ENCODE measurements around the gene CBLC. TPM values are rescaled to one million over a fixed set of nuclear protein-coding genes. Genes with fewer than 3 reads are reported as not detected.

CBLC gene
- total and polyA plus RNA-seq, 7 experiments from 2014 or later: not detected

DNA sequence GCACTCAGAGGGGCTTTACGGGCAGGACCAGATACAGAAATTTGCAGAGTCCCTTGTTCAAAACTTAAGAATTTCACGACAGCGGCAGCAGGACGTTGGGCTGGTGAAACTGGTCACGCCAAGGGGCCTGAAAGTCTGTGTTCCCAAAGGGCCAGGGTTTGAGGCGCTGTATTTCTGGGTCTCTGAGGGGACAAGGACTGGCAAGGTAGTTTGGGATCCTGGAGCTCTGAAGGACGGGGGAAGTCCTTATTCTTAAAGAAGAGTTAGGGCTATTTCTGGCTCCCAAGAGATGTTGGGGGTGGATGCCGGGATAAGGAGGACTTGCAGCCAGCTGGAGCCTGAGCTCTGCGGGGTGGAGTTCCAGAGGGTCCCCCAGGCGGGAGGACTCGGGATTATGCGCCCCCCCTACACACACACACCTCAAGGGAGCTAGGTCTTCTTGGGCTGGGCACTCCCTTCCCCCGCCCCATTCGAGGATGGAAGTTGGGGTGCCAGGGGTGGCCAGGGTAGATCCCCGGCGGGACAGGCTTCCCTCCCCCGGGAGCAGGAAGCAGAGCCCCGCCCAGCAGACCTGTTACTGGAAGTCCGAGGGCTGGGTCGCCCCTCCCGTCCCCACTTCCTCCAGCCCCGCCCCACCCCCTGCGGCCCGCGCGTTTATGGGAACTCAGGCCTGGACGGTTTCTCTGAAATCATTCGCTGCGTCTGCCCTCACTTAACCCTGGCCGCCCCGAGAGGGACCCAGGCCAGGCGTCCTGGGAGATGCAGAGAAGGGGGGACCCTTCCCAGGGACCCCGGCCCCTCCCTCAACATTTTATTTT is 23.5 kb upstream of the CBLC start:
- Mint-ChIP-seq H3K36me3 (peaks cover 0 to 68% (median 4%) of the 10 kb centered on the region in 5 donors), H3K9me3 (no peaks in the 10 kb centered on the region), H3K27ac (peak overlapping the region; percentile 93 to 99 (median 97)), H3K4me3 (peak overlapping the region; percentile 91 to 96 (median 94)), H3K27me3 (peaks cover 0 to 3% (median 0%) of the 10 kb centered on the region in 5 donors), H3K4me1 (peaks cover 34 to 75% (median 64%) of the 10 kb centered on the region in 7 donors)
- intact Hi-C loops (cut with micrococcal nuclease): loop anchor here (1.0 to 5.0 kb wide), 6 partner anchors 16 to 972 kb away; partner anchors contain the start of genes KCNN4 (in 1 of the 2), RELB (in 1 of the 2), TOMM40 (in 1 of the 2) and ZNF180 (in 1 of the 2)
- DNase-seq (peak in 8 of 9 donors; percentile 43 to 82 (median 47)), ATAC-seq (peak; percentile 41)
- POLR2A ChIA-PET: interaction anchor here (0.6 to 2.6 kb wide), 6 partner anchors 11 to 859 kb away, joined by 3 to 12 read pairs (median 6); no protein-coding TSS in a partner anchor
- peak overlapping the region; percentile 81 for H3K4me3 ChIP-seq (ENCODE audit: low read length)
- H3K4me1 ChIP-seq (ENCODE audit: control insufficient read depth in 2 of 2, insufficient read depth in 2 of 2, low read length in 2 of 2): peaks cover 44 to 60% of the 10 kb centered on the region in 2 donors
- CTCF ChIA-PET: interaction anchor here (1.3 to 1.9 kb wide), 3 partner anchors 17 to 32 kb away, joined by 5 to 17 read pairs (median 9); no protein-coding TSS in a partner anchor
- H3K27ac ChIP-seq (ENCODE audit: low read depth, low read length): peak overlapping the region; percentile 97
- no peaks in the 10 kb centered on the region for H3K27me3 ChIP-seq (ENCODE audit: control insufficient read depth in 2 of 2, insufficient read depth in 2 of 2, low read length in 2 of 2)
- H3K36me3 ChIP-seq (ENCODE audit: control insufficient read depth in 2 of 3, insufficient read depth in 3 of 3, low read length in 3 of 3): peaks cover 0 to 32% (median 3%) of the 10 kb centered on the region in 3 experiments
- H3K9me3 ChIP-seq (ENCODE audit: control insufficient read depth in 2 of 3, low read length in 3 of 3): no peaks in the 10 kb centered on the region

DNA sequence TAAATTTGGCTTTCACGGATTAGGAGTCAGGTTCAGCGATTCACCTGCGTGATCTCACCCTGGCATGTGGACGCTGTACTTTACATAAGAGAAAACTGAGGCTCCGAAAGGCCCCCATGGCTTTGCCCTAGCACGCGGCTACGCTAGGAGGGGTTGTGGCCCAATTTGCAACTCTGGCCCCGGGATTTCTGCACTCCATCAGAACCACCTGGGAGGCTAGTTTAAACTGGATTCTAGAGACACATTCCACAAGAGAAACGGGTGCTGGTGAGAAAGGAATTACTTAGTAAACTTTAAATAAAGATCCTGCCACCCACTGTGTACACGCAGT is 23.0 kb upstream of the CBLC start:
- H3K4me3 Mint-ChIP-seq: peak overlapping the region; percentile 91 to 96 (median 94)
- peaks cover 0 to 64% (median 6%) of the 10 kb centered on the region in 5 donors for H3K36me3 Mint-ChIP-seq
- CTCF ChIA-PET: interaction anchor here (1.2 to 1.3 kb wide), 2 partner anchors 29 to 31 kb away, joined by 3 to 5 read pairs; no protein-coding TSS in a partner anchor
- peak overlapping the region; percentile 93 to 99 (median 97) for H3K27ac Mint-ChIP-seq
- H3K4me1 Mint-ChIP-seq: peaks cover 31 to 71% (median 59%) of the 10 kb centered on the region in 7 donors
- peak overlapping the region; percentile 81 for H3K4me3 ChIP-seq (ENCODE audit: low read length)
- peaks cover 40 to 54% of the 10 kb centered on the region in 2 donors for H3K4me1 ChIP-seq (ENCODE audit: control insufficient read depth in 2 of 2, insufficient read depth in 2 of 2, low read length in 2 of 2)
- H3K9me3 ChIP-seq (ENCODE audit: control insufficient read depth in 2 of 3, low read length in 3 of 3): no peaks in the 10 kb centered on the region
- H3K9me3 Mint-ChIP-seq: peaks cover 0 to 1% (median 0%) of the 10 kb centered on the region in 11 donors
- peaks cover 0 to 3% (median 0%) of the 10 kb centered on the region in 5 donors for H3K27me3 Mint-ChIP-seq
- DNase-seq (no peak), ATAC-seq (no peak)
- H3K27me3 ChIP-seq (ENCODE audit: control insufficient read depth in 2 of 2, insufficient read depth in 2 of 2, low read length in 2 of 2): no peaks in the 10 kb centered on the region
- H3K36me3 ChIP-seq (ENCODE audit: control insufficient read depth in 2 of 3, insufficient read depth in 3 of 3, low read length in 3 of 3): peaks cover 0 to 38% (median 3%) of the 10 kb centered on the region in 3 experiments
- peak overlapping the region; percentile 97 for H3K27ac ChIP-seq (ENCODE audit: low read depth, low read length)
- POLR2A ChIA-PET: interaction anchor here (1.2 to 1.9 kb wide), 5 partner anchors 10 to 63 kb away, joined by 3 to 7 read pairs (median 6); no protein-coding TSS in a partner anchor
- intact Hi-C loops (cut with micrococcal nuclease): loop anchor here in 1 of 2 donors (5.0 kb wide), 1 partner anchor 972 kb away; the partner anchor contains the start of gene KCNN4

DNA sequence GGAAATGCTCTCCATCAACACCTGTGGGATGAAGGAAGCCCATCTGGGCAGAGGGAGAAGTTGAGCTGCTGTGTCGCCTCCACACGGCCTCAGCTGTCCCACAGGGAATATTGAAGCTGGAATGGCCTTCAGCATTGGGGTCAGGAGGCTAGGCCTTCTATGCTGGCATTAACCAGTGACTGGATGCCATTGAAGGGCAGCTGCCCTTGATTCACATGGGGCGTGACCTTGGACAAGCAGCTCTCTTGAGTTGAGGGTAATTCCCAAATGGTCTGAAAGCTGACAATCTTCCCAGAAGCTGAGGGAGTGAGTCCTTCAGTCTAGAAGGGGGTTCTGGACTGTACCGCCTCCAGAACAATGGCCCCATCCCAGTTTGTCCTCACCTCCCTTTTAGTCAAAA is 22.5 kb upstream of the CBLC start:
- Mint-ChIP-seq H3K9me3 (peaks cover 0 to 1% (median 0%) of the 10 kb centered on the region in 11 donors), H3K27ac (peak overlapping the region; percentile 93 to 99 (median 97)), H3K4me3 (peak overlapping the region; percentile 91 to 96 (median 94)), H3K27me3 (peaks cover 0 to 3% (median 0%) of the 10 kb centered on the region in 5 donors), H3K4me1 (peaks cover 31 to 72% (median 59%) of the 10 kb centered on the region in 7 donors), H3K36me3 (peaks cover 0 to 64% (median 10%) of the 10 kb centered on the region in 5 donors)
- Histone ChIP-seq H3K36me3 (ENCODE audit: control insufficient read depth in 2 of 3, insufficient read depth in 3 of 3, low read length in 3 of 3) (peaks cover 0 to 42% (median 6%) of the 10 kb centered on the region in 3 experiments), H3K27me3 (ENCODE audit: control insufficient read depth in 2 of 2, insufficient read depth in 2 of 2, low read length in 2 of 2) (no peaks in the 10 kb centered on the region), H3K4me3 (ENCODE audit: low read length) (peak overlapping the region; percentile 81), H3K27ac (ENCODE audit: low read depth, low read length) (peak overlapping the region; percentile 97), H3K9me3 (ENCODE audit: control insufficient read depth in 2 of 3, low read length in 3 of 3) (no peaks in the 10 kb centered on the region), H3K4me1 (ENCODE audit: control insufficient read depth in 2 of 2, insufficient read depth in 2 of 2, low read length in 2 of 2) (peaks cover 45 to 49% of the 10 kb centered on the region in 2 donors)
- DNase-seq (no peak), ATAC-seq (no peak)
- CTCF ChIA-PET: interaction anchor here (1.1 to 1.3 kb wide), 3 partner anchors 30 to 66 kb away, joined by 3 to 5 read pairs (median 3); no protein-coding TSS in a partner anchor
- intact Hi-C loops (cut with micrococcal nuclease): no loop called here
- POLR2A ChIA-PET: interaction anchor here (0.6 to 1.5 kb wide), 5 partner anchors 9 to 679 kb away, joined by 3 to 6 read pairs (median 5); no protein-coding TSS in a partner anchor

DNA sequence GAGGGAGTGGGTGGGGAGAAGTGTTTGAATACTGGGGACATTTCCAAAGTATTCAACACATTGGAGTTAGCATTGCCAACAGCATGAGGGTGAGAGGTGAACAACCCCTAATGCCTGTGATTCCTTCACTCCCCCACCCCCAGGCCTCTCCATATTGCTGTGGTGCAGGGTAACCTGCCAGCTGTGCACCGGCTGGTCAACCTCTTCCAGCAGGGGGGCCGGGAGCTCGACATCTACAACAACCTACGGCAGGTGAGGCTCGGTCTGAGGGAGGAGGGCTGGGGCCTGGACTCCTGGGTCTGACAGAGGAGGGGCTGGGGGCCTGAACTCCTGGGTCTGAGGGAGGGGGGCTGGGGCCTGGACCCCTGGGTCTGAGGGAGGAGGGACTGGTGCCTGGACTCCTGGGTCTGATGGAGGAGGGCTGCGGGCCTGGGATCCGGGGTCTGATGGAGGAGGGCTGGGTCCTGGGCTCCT is 21.6 kb upstream of the CBLC start:
- no peak for DNase-seq
- no peak overlapping the region for H3K4me3 ChIP-seq (ENCODE audit: low read length)
- intact Hi-C loops (cut with micrococcal nuclease): no loop called here
- CTCF ChIA-PET: interaction anchor here (1.1 to 1.3 kb wide), 2 partner anchors 32 to 67 kb away, joined by 3 to 5 read pairs; no protein-coding TSS in a partner anchor
- no peaks in the 10 kb centered on the region for H3K9me3 ChIP-seq (ENCODE audit: control insufficient read depth in 2 of 3, low read length in 3 of 3)
- H3K36me3 ChIP-seq (ENCODE audit: control insufficient read depth in 2 of 3, insufficient read depth in 3 of 3, low read length in 3 of 3): peaks cover 0 to 42% (median 6%) of the 10 kb centered on the region in 3 experiments
- peaks cover 0 to 1% (median 0%) of the 10 kb centered on the region in 11 donors for H3K9me3 Mint-ChIP-seq
- no peak for ATAC-seq
- peak overlapping the region; percentile 97 for H3K27ac ChIP-seq (ENCODE audit: low read depth, low read length)
- peaks cover 0 to 3% (median 0%) of the 10 kb centered on the region in 5 donors for H3K27me3 Mint-ChIP-seq
- H3K4me1 Mint-ChIP-seq: peaks cover 25 to 72% (median 59%) of the 10 kb centered on the region in 7 donors
- POLR2A ChIA-PET: interaction anchor here (1.3 to 1.5 kb wide), 2 partner anchors 8 to 10 kb away, joined by 3 to 6 read pairs; no protein-coding TSS in a partner anchor
- peaks cover 0 to 61% (median 16%) of the 10 kb centered on the region in 5 donors for H3K36me3 Mint-ChIP-seq
- peaks cover 42 to 44% of the 10 kb centered on the region in 2 donors for H3K4me1 ChIP-seq (ENCODE audit: control insufficient read depth in 2 of 2, insufficient read depth in 2 of 2, low read length in 2 of 2)
- H3K27ac Mint-ChIP-seq: peak overlapping the region; percentile 77 to 99 (median 95)
- H3K27me3 ChIP-seq (ENCODE audit: control insufficient read depth in 2 of 2, insufficient read depth in 2 of 2, low read length in 2 of 2): no peaks in the 10 kb centered on the region
- peak overlapping the region in 4 of 10 donors; percentile 32 to 95 (median 38) for H3K4me3 Mint-ChIP-seq

DNA sequence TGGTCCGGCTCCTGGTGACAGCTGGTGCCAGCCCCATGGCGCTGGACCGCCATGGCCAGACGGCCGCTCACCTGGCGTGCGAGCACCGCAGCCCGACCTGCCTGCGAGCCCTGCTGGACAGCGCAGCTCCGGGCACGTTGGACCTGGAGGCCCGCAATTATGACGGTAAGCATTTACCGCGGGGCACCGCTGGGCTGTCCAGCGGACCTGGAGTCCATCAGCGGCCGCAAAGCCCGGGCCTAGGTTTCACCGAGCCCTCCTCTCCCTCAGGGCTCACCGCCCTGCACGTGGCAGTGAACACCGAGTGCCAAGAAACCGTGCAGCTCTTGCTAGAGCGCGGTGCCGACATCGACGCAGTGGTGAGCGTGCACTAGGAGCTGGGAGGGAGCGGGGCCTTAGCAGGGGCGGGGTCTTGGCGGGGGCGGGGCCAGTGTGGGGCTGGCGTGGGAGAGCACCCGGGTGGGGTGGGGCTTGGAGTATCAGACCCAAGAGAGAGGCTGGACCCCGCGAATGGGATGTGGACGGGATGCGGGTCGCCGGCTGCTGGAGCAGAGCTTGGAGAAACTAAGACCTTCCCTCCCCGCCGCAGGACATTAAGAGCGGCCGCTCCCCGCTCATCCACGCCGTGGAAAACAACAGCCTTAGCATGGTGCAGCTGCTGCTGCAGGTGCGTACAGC is 20.5 kb upstream of the CBLC start:
- peaks cover 32 to 37% of the 10 kb centered on the region in 2 donors for H3K4me1 ChIP-seq (ENCODE audit: control insufficient read depth in 2 of 2, insufficient read depth in 2 of 2, low read length in 2 of 2)
- peak overlapping the region in 6 of 9 donors; percentile 9 to 99 (median 60) for H3K27ac Mint-ChIP-seq
- no peak for ATAC-seq

More for the DNA sequence above, 20.5 kb upstream of the CBLC start:
- intact Hi-C loops (cut with micrococcal nuclease): no loop called here
- Histone ChIP-seq H3K27me3 (ENCODE audit: control insufficient read depth in 2 of 2, insufficient read depth in 2 of 2, low read length in 2 of 2) (no peaks in the 10 kb centered on the region), H3K36me3 (ENCODE audit: control insufficient read depth in 2 of 3, insufficient read depth in 3 of 3, low read length in 3 of 3) (peaks cover 0 to 42% (median 6%) of the 10 kb centered on the region in 3 experiments), H3K27ac (ENCODE audit: low read depth, low read length) (peak overlapping the region; percentile 97), H3K4me3 (ENCODE audit: low read length) (no peak overlapping the region), H3K9me3 (ENCODE audit: control insufficient read depth in 2 of 3, low read length in 3 of 3) (no peaks in the 10 kb centered on the region)
- ChIA-PET CTCF (no interaction called here), POLR2A (interaction anchor here (1.2 to 1.3 kb wide), 2 partner anchors 9 to 13 kb away, joined by 4 read pairs; no protein-coding TSS in a partner anchor)
- peaks cover 0 to 1% (median 0%) of the 10 kb centered on the region in 11 donors for H3K9me3 Mint-ChIP-seq
- peaks cover 0 to 3% (median 0%) of the 10 kb centered on the region in 5 donors for H3K27me3 Mint-ChIP-seq
- H3K36me3 Mint-ChIP-seq: peaks cover 0 to 56% (median 16%) of the 10 kb centered on the region in 5 donors
- no peak overlapping the region for H3K4me3 Mint-ChIP-seq
- H3K4me1 Mint-ChIP-seq: peaks cover 22 to 64% (median 50%) of the 10 kb centered on the region in 7 donors
- DNase-seq: no peak
